ENCODE data around the gene DBI.

DBI gene

DNA sequence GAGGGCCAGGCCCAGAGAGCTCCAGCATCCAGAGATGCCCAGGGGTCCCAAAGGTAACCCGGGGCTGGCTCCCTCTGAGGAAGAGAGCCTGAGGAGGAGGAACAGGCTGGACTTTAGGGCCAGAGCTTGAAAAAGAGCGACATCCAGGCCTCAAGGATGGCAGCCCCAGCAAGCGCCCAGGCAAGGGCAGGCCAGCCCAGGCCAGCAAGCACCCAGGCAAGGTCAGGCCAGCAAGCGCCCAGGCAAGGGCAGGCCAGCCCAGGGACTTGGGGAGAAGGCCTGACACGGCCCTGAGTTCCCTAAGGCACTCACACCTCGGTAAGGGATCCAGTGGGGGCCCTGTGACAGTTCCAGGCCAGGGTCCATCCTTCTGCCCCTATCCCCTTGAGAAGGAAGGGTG is 30.4 kb downstream of the DBI start:
- TF ChIP-seq POLR2AphosphoS5 (IDR thresholded peaks at IDR 0.05; ENCODE audit: low read depth, low read length) = no peak

DNA sequence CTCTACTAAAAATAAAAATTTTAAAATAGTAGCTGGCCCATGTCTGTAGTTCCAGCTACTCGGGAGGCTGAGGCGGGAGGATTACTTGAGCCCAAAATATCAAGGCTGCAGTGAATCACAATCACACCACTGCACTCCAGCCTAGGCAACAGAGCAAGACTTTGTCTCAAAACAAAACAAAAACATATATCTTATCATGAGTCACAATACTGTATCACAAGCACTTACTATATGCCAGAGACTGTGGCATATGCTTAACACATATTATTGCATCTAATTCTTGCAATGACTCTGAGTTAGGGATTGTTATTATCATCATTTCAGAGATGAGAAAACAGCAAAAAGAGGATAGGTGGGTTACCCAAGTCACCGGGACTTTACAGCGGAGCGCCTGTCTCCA is 35.3 kb downstream of the DBI start:
- no peak for TF ChIP-seq FOXP2 (optimal IDR thresholded peaks at IDR 0.05; ENCODE audit: borderline replicate concordance, extremely low read depth, extremely low read length, insufficient read depth)
- no peak for TF ChIP-seq TAF1 (IDR thresholded peaks at IDR 0.05; ENCODE audit: borderline replicate concordance, insufficient read depth, low read length)
- TF ChIP-seq POLR2AphosphoS5 (IDR thresholded peaks at IDR 0.05; ENCODE audit: low read depth, low read length) = no peak
- TF ChIP-seq, protein P1, sequence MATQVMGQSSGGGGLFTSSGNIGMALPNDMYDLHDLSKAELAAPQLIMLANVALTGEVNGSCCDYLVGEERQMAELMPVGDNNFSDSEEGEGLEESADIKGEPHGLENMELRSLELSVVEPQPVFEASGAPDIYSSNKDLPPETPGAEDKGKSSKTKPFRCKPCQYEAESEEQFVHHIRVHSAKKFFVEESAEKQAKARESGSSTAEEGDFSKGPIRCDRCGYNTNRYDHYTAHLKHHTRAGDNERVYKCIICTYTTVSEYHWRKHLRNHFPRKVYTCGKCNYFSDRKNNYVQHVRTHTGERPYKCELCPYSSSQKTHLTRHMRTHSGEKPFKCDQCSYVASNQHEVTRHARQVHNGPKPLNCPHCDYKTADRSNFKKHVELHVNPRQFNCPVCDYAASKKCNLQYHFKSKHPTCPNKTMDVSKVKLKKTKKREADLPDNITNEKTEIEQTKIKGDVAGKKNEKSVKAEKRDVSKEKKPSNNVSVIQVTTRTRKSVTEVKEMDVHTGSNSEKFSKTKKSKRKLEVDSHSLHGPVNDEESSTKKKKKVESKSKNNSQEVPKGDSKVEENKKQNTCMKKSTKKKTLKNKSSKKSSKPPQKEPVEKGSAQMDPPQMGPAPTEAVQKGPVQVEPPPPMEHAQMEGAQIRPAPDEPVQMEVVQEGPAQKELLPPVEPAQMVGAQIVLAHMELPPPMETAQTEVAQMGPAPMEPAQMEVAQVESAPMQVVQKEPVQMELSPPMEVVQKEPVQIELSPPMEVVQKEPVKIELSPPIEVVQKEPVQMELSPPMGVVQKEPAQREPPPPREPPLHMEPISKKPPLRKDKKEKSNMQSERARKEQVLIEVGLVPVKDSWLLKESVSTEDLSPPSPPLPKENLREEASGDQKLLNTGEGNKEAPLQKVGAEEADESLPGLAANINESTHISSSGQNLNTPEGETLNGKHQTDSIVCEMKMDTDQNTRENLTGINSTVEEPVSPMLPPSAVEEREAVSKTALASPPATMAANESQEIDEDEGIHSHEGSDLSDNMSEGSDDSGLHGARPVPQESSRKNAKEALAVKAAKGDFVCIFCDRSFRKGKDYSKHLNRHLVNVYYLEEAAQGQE (IDR thresholded peaks at IDR 0.05; ENCODE audit: insufficient read depth in 1 of 2, low read depth in 2 of 2, low read length in 2 of 2) = no peak
- no peak for TF ChIP-seq SIN3A (IDR thresholded peaks at IDR 0.05; ENCODE audit: borderline replicate concordance, insufficient read depth, low read length)

- no peak for TF ChIP-seq TAF1 (IDR thresholded peaks at IDR 0.05; ENCODE audit: borderline replicate concordance, insufficient read depth, low read length)
- TF ChIP-seq, protein P1 (IDR thresholded peaks at IDR 0.05; ENCODE audit: insufficient read depth in 1 of 2, low read depth in 2 of 2, low read length in 2 of 2) = no peak
- TF ChIP-seq SIN3A (IDR thresholded peaks at IDR 0.05; ENCODE audit: borderline replicate concordance, insufficient read depth, low read length) = no peak
- TF ChIP-seq POLR2AphosphoS5 (IDR thresholded peaks at IDR 0.05; ENCODE audit: low read depth, low read length) = no peak
- no peak for TF ChIP-seq FOXP2 (optimal IDR thresholded peaks at IDR 0.05; ENCODE audit: borderline replicate concordance, extremely low read depth, extremely low read length, insufficient read depth)
These were observed 36.1 kb downstream of the DBI start for GRCh38 chr2:119402645-119403560.

DNA sequence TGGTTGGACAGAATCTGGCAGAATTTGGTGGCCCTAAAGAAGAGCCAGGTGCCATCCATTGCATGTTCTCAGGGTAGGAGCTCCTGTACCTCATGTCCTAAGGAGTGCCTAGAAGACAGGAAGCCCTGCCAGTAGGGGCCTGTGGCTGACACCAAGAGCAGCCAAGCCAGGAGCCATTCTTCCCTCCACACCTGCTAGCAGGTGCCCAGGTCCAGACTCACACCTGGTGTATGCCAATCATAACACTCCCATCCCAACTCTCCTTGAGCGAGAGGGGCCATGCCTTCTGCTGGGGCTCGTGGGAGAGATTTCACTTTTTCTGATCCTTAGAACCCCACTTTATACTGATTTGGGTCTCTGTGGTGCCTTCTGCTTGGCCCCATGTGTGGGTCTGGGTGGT is 38.4 kb downstream of the DBI start:
- TF ChIP-seq FOXP2 (optimal IDR thresholded peaks at IDR 0.05; ENCODE audit: borderline replicate concordance, extremely low read depth, extremely low read length, insufficient read depth) (no peak), TAF1 (IDR thresholded peaks at IDR 0.05; ENCODE audit: borderline replicate concordance, insufficient read depth, low read length) (no peak), POLR2AphosphoS5 (IDR thresholded peaks at IDR 0.05; ENCODE audit: low read depth, low read length) (no peak), SIN3A (IDR thresholded peaks at IDR 0.05; ENCODE audit: borderline replicate concordance, insufficient read depth, low read length) (no peak)
- TF ChIP-seq, protein P1 (IDR thresholded peaks at IDR 0.05; ENCODE audit: insufficient read depth in 1 of 2, low read depth in 2 of 2, low read length in 2 of 2) = no peak

GRCh38 chr2:119407430-119408220 is 40.8 kb downstream of the DBI start:
- TF ChIP-seq FOXP2 (optimal IDR thresholded peaks at IDR 0.05; ENCODE audit: borderline replicate concordance, extremely low read depth, extremely low read length, insufficient read depth) (no peak), TAF1 (IDR thresholded peaks at IDR 0.05; ENCODE audit: borderline replicate concordance, insufficient read depth, low read length) (no peak), SIN3A (IDR thresholded peaks at IDR 0.05; ENCODE audit: borderline replicate concordance, insufficient read depth, low read length) (no peak), POLR2AphosphoS5 (IDR thresholded peaks at IDR 0.05; ENCODE audit: low read depth, low read length) (no peak)
- TF ChIP-seq, protein P1 (IDR thresholded peaks at IDR 0.05; ENCODE audit: insufficient read depth in 1 of 2, low read depth in 2 of 2, low read length in 2 of 2) = no peak

Measured in PFSK-1 (cell line).